Measurements from ENCODE around the gene COL4A2.

Gene COL4A2

GRCh38 chr13:110377178-110377825, 70.2 kb downstream of the COL4A2 start:
- no peak overlapping the region for H3K4me3 ChIP-seq (ENCODE audit: low read length, poor library complexity, severe bottlenecking)
- H3F3A ChIP-seq (ENCODE audit: low read depth) = no peaks in the 10 kb centered on the region
- no peaks in the 10 kb centered on the region for H3K79me2 ChIP-seq (ENCODE audit: insufficient read depth, low read length)
- H2AFZ ChIP-seq (ENCODE audit: low read length) = no peak overlapping the region
- TF ChIP-seq CTCF (conservative IDR thresholded peaks at IDR 0.05; ENCODE audit: low read length) = no peak
- no peaks in the 10 kb centered on the region for H4K20me1 ChIP-seq (ENCODE audit: insufficient read depth, low read length, poor library complexity, severe bottlenecking)
- H3K9me2 ChIP-seq (replicated peaks; ENCODE audit: low read depth, low read length) = no peaks in the 10 kb centered on the region
- no peak overlapping the region for H3K9ac ChIP-seq (ENCODE audit: low read depth, low read length, poor library complexity, severe bottlenecking)
- H3K36me3 ChIP-seq (ENCODE audit: insufficient read depth, low read length) = no peaks in the 10 kb centered on the region
- H3K9me3 ChIP-seq (ENCODE audit: insufficient read depth, low read depth, low read length) = no peaks in the 10 kb centered on the region
- H3K4me2 ChIP-seq (ENCODE audit: low read depth, low read length, poor library complexity, severe bottlenecking) = no peak overlapping the region
- H3K27me3 ChIP-seq (ENCODE audit: insufficient read depth, low read length, poor library complexity, severe bottlenecking) = no peaks in the 10 kb centered on the region
- no peaks in the 10 kb centered on the region for H3K4me1 ChIP-seq (ENCODE audit: insufficient read depth, low read length, poor library complexity, severe bottlenecking)

GRCh38 chr13:110377826-110378201, 70.7 kb downstream of the COL4A2 start:
- no peak overlapping the region for H3K4me3 ChIP-seq (ENCODE audit: low read length, poor library complexity, severe bottlenecking)
- no peaks in the 10 kb centered on the region for H3K36me3 ChIP-seq (ENCODE audit: insufficient read depth, low read length)
- no peak overlapping the region for H3K9ac ChIP-seq (ENCODE audit: low read depth, low read length, poor library complexity, severe bottlenecking)
- H4K20me1 ChIP-seq (ENCODE audit: insufficient read depth, low read length, poor library complexity, severe bottlenecking) = no peaks in the 10 kb centered on the region
- TF ChIP-seq EZH2phosphoT487 (IDR thresholded peaks at IDR 0.05; ENCODE audit: borderline replicate concordance) = no peak
- TF ChIP-seq CTCF (conservative IDR thresholded peaks at IDR 0.05; ENCODE audit: low read length) = no peak
- H3K79me2 ChIP-seq (ENCODE audit: insufficient read depth, low read length) = no peaks in the 10 kb centered on the region
- no peak overlapping the region for H2AFZ ChIP-seq (ENCODE audit: low read length)
- H3K4me1 ChIP-seq (ENCODE audit: insufficient read depth, low read length, poor library complexity, severe bottlenecking) = no peaks in the 10 kb centered on the region
- no peaks in the 10 kb centered on the region for H3K9me2 ChIP-seq (replicated peaks; ENCODE audit: low read depth, low read length)
- H3K9me3 ChIP-seq (ENCODE audit: insufficient read depth, low read depth, low read length) = no peaks in the 10 kb centered on the region
- H3K4me2 ChIP-seq (ENCODE audit: low read depth, low read length, poor library complexity, severe bottlenecking) = no peak overlapping the region
- H3K27me3 ChIP-seq (ENCODE audit: insufficient read depth, low read length, poor library complexity, severe bottlenecking) = no peaks in the 10 kb centered on the region
- H3F3A ChIP-seq (ENCODE audit: low read depth) = no peaks in the 10 kb centered on the region

DNA sequence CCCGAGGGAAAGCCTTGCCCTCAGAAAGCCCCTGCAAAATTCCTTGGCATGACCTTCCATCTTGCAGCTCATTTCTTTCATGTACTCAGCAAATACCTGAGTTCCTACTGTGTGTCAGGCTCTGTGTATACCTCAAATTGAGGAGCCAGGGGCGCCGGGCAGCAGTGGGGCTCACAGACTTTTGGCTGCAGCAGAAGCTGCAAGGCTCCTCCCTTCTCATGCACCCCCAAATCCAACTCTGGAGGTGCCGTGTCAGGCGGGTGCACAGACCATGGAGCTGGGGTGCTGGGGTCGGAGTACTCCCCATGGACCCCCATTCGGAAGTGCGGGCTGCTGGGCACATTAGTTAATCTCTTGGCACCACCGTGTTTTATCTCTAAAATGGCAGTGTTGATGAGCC, 72.3 kb downstream of the COL4A2 start:
- no peak overlapping the region for H3K4me3 ChIP-seq (ENCODE audit: low read length, poor library complexity, severe bottlenecking)
- no peaks in the 10 kb centered on the region for H3F3A ChIP-seq (ENCODE audit: low read depth)
- H3K27me3 ChIP-seq (ENCODE audit: insufficient read depth, low read length, poor library complexity, severe bottlenecking) = no peaks in the 10 kb centered on the region
- no peaks in the 10 kb centered on the region for H3K9me2 ChIP-seq (replicated peaks; ENCODE audit: low read depth, low read length)
- no peak for TF ChIP-seq EZH2phosphoT487 (IDR thresholded peaks at IDR 0.05; ENCODE audit: borderline replicate concordance)
- no peak for TF ChIP-seq CTCF (conservative IDR thresholded peaks at IDR 0.05; ENCODE audit: low read length)
- H3K79me2 ChIP-seq (ENCODE audit: insufficient read depth, low read length) = no peaks in the 10 kb centered on the region
- H3K9ac ChIP-seq (ENCODE audit: low read depth, low read length, poor library complexity, severe bottlenecking) = no peak overlapping the region
- no peaks in the 10 kb centered on the region for H3K36me3 ChIP-seq (ENCODE audit: insufficient read depth, low read length)
- no peaks in the 10 kb centered on the region for H4K20me1 ChIP-seq (ENCODE audit: insufficient read depth, low read length, poor library complexity, severe bottlenecking)
- no peak overlapping the region for H3K4me2 ChIP-seq (ENCODE audit: low read depth, low read length, poor library complexity, severe bottlenecking)
- H2AFZ ChIP-seq (ENCODE audit: low read length) = no peak overlapping the region
- H3K4me1 ChIP-seq (ENCODE audit: insufficient read depth, low read length, poor library complexity, severe bottlenecking) = no peaks in the 10 kb centered on the region
- H3K9me3 ChIP-seq (ENCODE audit: insufficient read depth, low read depth, low read length) = no peaks in the 10 kb centered on the region
